DND-41 (cell line): Measurements from ENCODE around the gene FDXR.
"Not testable (repeated sequence)": the region's sequence is repeated elsewhere in the genome, so short reads cannot be mapped to it uniquely, and the experiment has no call there.

Experiments used
- ATAC-seq: fragments of 200-7000 bp; cut with Tn5 transposase; 3 replicates; pipeline ENCODE4 v1.9.1; 2021; ENCODE audit warnings: low read depth; ENCODE audit not compliant: insufficient read depth
- DNase-seq: peaks from one replicate; pipeline ENCODE4 v3.0.0-alpha.2; 2020
- H2AFZ ChIP-seq: 2 replicates; pipeline ENCODE4 v1.6.0; 2012; ENCODE audit warnings: low read depth, low read length
- H3K27ac ChIP-seq: 2 replicates; pipeline ENCODE4 v1.5.1; 2012; ENCODE audit warnings: low read length, inconsistent platforms
- H3K27me3 ChIP-seq: fragments of 200-600 bp; sonication (generic); 2 replicates; pipeline ENCODE4 v1.6.0; 2012; ENCODE audit warnings: low read length, mild to moderate bottlenecking, inconsistent platforms; ENCODE audit not compliant: insufficient read depth, poor library complexity
- H3K36me3 ChIP-seq: 2 replicates; pipeline ENCODE4 v1.5.1; 2012; ENCODE audit warnings: low read length, inconsistent platforms; ENCODE audit not compliant: insufficient read depth
- H3K4me1 ChIP-seq: 2 replicates; pipeline ENCODE4 v1.5.1; 2012; ENCODE audit warnings: mild to moderate bottlenecking, low read length; ENCODE audit not compliant: insufficient read depth
- H3K4me2 ChIP-seq: 2 replicates; pipeline ENCODE4 v1.6.0; 2012; ENCODE audit warnings: mild to moderate bottlenecking, moderate library complexity, low read length, inconsistent platforms; ENCODE audit not compliant: insufficient read depth
- H3K4me3 ChIP-seq, 2 experiments: fragments of 200-600 bp in 1 of 2; shearing (Covaris generic) in 1 of 2; 2 replicates each; pipeline ENCODE4 v1.5.1; 2012 to 2016; ENCODE audit warnings: inconsistent platforms in 2 of 2, low read length in 2 of 2, mild to moderate bottlenecking in 2 of 2, low read depth in 1 of 2, moderate library complexity in 1 of 2
- H3K79me2 ChIP-seq: 2 replicates; pipeline ENCODE4 v1.6.0; 2012; ENCODE audit warnings: low read length, inconsistent platforms; ENCODE audit not compliant: insufficient read depth
- H3K9ac ChIP-seq: 2 replicates; pipeline ENCODE4 v1.6.0; 2012; ENCODE audit warnings: low read depth, mild to moderate bottlenecking, inconsistent platforms, low read length, moderate library complexity
- H3K9me3 ChIP-seq: 2 replicates; pipeline ENCODE4 v1.5.1; 2012; ENCODE audit warnings: low read length, moderate library complexity, mild to moderate bottlenecking, inconsistent platforms; ENCODE audit not compliant: insufficient read depth, severe bottlenecking
- H4K20me1 ChIP-seq: 2 replicates; pipeline ENCODE4 v1.6.0; 2012; ENCODE audit warnings: low read length; ENCODE audit not compliant: insufficient read depth
- CTCF ChIP-seq: IDR thresholded peaks from 2 replicates; pipeline ENCODE4 v1.5.1; 2012; ENCODE audit warnings: borderline replicate concordance, low read length, moderate library complexity, mild to moderate bottlenecking; ENCODE audit not compliant: poor library complexity, severe bottlenecking; ENCODE audit errors: extremely low read depth
- EZH2 ChIP-seq: IDR thresholded peaks from 3 replicates; pipeline ENCODE4 v1.6.1; 2012; ENCODE audit warnings: borderline replicate concordance, low read depth, mild to moderate bottlenecking, moderate library complexity, low read length, inconsistent platforms; ENCODE audit not compliant: severe bottlenecking

Gene FDXR

DNA sequence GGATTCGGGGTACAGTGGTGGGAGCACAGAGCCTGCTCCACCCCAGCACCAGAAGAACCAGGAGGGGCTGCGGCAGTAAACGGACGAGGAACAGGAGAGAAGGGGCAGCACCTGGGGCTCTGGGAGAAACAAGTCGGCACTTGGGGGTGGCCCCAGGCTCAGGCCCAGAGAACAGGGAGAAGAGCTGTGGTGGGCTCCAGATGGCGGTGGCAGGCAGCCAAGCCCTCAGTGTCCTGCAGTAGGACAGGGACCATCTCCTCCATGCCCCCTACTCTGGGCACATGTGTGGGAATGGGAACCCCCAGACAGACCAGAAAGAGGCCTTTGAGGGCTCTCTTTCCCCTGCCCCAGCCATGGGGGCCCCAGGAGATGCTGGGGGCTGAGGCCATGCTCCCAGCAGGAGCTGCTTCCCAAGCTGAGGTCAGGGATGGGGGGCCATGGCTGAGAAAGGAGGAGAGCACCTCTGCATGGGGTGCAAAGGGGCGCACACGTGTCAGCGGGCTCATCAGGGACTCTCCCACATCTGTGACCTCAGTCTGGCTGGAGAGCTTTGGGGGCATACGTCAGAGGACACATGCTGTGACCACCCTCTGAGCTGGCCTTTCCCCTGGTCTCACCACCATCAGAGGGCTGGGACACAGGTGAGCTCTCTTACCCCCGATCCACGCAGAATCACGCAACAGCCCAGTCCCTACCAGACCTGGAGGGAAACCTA, 43.5 kb upstream of the FDXR start:
- Histone ChIP-seq H3K27ac (no peak overlapping the region), H3K4me2 (no peak overlapping the region), H3K4me3 (no peak overlapping the region), H3K36me3 (no peaks in the 10 kb centered on the region), H4K20me1 (0 out of 2 replicates have a peak, but pooled peaks cover 2% of the 10 kb centered on the region), H3K27me3 (no peaks in the 10 kb centered on the region), H2AFZ (no peak overlapping the region), H3K4me1 (no peaks in the 10 kb centered on the region), H3K9ac (no peak overlapping the region), H3K9me3 (no peaks in the 10 kb centered on the region), H3K79me2 (no peaks in the 10 kb centered on the region)
- no peak for ATAC-seq
- DNase-seq, result no peak
- no peak for TF ChIP-seq CTCF
- TF ChIP-seq EZH2, result no peak

DNA sequence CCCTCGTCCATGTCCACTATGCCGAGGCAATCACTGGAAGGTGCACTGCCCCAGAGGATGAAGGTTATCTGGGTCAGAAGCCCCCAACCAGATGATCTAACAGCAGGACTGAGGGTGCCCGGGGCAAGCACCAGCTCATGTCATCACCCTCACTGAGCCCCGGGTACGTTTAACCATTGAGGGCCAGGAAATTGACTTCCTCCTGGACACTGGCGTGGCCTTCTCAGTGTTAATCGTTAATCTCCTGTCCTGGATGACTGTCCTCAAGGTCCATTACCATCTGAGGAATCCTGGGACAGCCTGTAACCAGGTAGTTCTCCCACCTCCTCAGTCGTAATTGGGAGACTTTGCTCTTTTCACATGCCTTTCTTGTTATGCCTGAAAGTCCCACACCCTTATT, 38.6 kb upstream of the FDXR start:
- not testable (repeated sequence) for H3K27ac ChIP-seq, H3K9ac ChIP-seq, H3K36me3 ChIP-seq, H3K27me3 ChIP-seq, H4K20me1 ChIP-seq, H3K9me3 ChIP-seq, H3K4me3 ChIP-seq, H2AFZ ChIP-seq, H3K79me2 ChIP-seq, H3K4me1 ChIP-seq, H3K4me2 ChIP-seq, DNase-seq, ATAC-seq

- H3K27ac ChIP-seq, H3K27me3 ChIP-seq, H3K4me1 ChIP-seq, H4K20me1 ChIP-seq, ATAC-seq, DNase-seq, H3K9ac ChIP-seq, H3K36me3 ChIP-seq, H2AFZ ChIP-seq, H3K79me2 ChIP-seq, H3K4me2 ChIP-seq, H3K9me3 ChIP-seq, H3K4me3 ChIP-seq: not testable (repeated sequence)
These were observed 36.3 kb upstream of the FDXR start for GRCh38 chr17:74909097-74909496.

- no peaks in the 10 kb centered on the region for H3K9me3 ChIP-seq
- no peak overlapping the region for H3K27ac ChIP-seq
- H3K9ac ChIP-seq, result no peak overlapping the region
- DNase-seq (no peak), ATAC-seq (no peak)
- no peak for TF ChIP-seq CTCF
- TF ChIP-seq EZH2, result no peak
- no peaks in the 10 kb centered on the region for H3K4me1 ChIP-seq
- H3K27me3 ChIP-seq, result no peaks in the 10 kb centered on the region
- no peak overlapping the region for H3K4me2 ChIP-seq
- no peaks in the 10 kb centered on the region for H3K36me3 ChIP-seq
- no peaks in the 10 kb centered on the region for H4K20me1 ChIP-seq
- no peaks in the 10 kb centered on the region for H3K79me2 ChIP-seq
- H3K4me3 ChIP-seq, result no peak overlapping the region
- no peak overlapping the region for H2AFZ ChIP-seq
These were observed 34.2 kb upstream of the FDXR start for GRCh38 chr17:74907012-74907411.

DNA sequence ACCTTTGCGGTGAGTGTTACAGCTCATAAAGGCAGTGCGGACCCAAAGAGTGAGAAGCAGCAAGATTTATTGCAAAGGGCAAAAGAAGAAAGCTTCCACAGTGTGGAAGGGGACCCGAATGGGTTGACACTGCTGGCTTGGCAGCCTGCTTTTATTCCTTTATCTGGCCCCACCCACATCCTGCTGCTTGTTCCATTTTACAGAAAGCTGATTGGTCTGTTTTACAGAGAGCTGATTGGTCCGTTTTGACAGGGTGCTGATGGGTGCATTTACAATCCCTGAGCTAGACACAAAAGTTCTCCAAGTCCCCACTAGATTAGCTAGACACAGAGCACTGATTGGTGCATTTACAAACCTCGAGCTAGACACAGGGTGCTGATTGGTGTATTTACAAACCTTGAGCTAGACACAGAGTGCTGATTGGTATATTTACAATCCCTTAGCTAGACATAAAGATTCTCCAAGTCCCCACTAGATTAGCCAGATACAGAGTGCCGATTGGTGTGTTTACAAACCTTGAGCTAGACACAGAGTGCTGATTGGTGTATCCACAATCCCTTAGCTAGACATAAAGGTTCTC, 33.5 kb upstream of the FDXR start:
- not testable (repeated sequence) for H3K9ac ChIP-seq, H3K4me2 ChIP-seq, H4K20me1 ChIP-seq, H3K9me3 ChIP-seq, H3K27me3 ChIP-seq, ATAC-seq, H3K27ac ChIP-seq, H3K4me1 ChIP-seq, H3K79me2 ChIP-seq, H3K36me3 ChIP-seq, H3K4me3 ChIP-seq, H2AFZ ChIP-seq
- peak; percentile 47 for DNase-seq
